Measurements from ENCODE around the gene YKT6.
"Not testable (repeated sequence)": the region's sequence is repeated elsewhere in the genome, so short reads cannot be mapped to it uniquely, and the experiment has no call there.

The YKT6 gene

DNA sequence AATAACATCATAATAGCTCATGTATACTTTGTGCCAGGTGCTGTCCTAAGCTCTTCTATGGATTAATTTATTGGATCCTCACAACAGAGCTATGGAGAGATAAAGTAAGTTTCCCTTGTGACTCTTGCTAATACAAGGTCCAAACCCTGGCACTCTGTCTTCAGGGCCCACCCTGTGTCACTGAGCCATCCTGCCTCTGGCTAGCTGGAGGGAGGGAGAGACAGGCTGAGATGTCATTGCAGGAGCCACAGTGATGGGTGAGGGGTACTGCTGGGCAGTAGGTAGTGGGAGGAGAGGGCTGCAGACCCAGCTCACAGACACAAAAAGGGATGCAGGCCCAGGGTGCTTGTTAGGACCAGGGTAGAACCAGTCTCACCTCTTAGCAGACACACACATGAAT, 28.4 kb upstream of the YKT6 start:
- DNase-seq (ENCODE audit: low read depth) = no peak

GRCh38 chr7:44172803-44173424, 27.9 kb upstream of the YKT6 start:
- DNase-seq (ENCODE audit: low read depth) = no peak

- DNase-seq (ENCODE audit: low read depth) = no peak
These were observed 26.7 kb upstream of the YKT6 start for GRCh38 chr7:44173911-44174693.

DNA sequence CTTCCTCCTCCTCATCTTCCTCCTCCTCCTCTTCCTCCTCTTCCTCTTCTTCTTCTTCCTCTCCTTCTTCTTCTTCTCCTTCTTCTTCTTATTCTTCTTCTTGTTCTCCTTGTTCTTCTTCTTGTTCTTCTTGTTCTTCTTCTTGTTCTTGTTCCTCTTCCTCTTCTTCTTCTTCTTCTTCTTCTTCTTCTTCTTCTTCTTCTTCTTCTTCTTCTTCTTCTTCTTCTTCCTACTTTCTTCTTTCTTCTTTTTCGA, 26.2 kb upstream of the YKT6 start:
- not testable (repeated sequence) for DNase-seq (ENCODE audit: low read depth)

GRCh38 chr7:44175730-44176129, 25.0 kb upstream of the YKT6 start:
- DNase-seq (ENCODE audit: low read depth) = no peak

DNA sequence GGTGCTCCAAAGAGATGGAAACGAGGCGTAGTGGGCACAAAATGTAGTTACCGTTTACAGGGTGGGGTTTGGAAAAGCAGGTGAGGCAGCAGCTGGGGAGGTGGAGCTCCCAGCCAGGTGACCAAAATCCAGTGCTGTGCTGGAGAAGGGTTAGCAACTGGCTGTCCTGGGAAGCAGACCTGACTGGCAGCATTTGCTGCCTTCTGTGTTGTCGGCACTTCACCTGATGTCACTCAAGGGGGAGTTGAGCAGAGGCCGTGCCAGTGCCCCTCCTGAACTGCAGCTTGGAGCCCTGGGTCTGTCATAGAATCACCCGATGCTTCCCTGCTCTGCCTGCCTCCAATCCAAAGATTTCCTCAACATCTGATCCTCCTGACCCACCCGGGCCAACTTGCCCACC, 24.3 kb upstream of the YKT6 start:
- DNase-seq (ENCODE audit: low read depth) = no peak

- no peak for DNase-seq (ENCODE audit: low read depth)
These were observed 23.1 kb upstream of the YKT6 start for GRCh38 chr7:44177570-44178131.

- no peak for DNase-seq (ENCODE audit: low read depth)
These were observed 20.1 kb upstream of the YKT6 start for GRCh38 chr7:44180631-44181030.

- DNase-seq (ENCODE audit: low read depth) = no peak
These were observed 18.0 kb upstream of the YKT6 start for GRCh38 chr7:44182827-44183226.

GRCh38 chr7:44183386-44183785, 17.4 kb upstream of the YKT6 start:
- no peak for DNase-seq (ENCODE audit: low read depth)

GRCh38 chr7:44184206-44184872, 16.4 kb upstream of the YKT6 start:
- DNase-seq (ENCODE audit: low read depth) = no peak

DNA sequence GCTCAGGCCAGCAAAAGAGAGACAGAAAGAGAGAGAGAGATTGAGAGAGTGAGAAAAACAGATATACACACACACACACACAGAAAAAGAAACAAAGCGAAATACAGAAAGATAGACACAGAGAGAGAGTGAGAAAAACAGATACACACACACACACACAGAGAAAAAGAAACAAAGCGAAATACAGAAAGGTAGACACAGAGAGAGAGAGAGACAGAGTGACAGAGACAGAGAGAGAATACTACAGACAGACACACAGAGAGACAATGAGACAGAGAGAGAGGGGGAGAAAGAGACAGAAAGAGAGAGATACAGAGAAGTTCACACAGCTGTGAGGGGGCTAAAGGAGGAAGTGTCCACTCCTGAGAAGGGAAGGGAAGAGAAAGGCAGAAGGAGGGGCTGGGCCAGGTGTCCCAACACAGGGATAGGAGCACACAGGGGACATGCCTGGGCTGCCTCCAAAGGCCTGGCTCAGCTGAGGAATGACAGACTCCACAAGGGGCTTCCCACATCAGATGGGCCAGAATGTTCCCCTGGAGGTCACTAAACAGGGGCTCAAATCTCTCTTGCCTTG, 15.8 kb upstream of the YKT6 start:
- no peak for DNase-seq (ENCODE audit: low read depth)

GRCh38 chr7:44185729-44186128, 15.0 kb upstream of the YKT6 start:
- DNase-seq (ENCODE audit: low read depth) = no peak

- DNase-seq (ENCODE audit: low read depth) = no peak
These were observed 14.0 kb upstream of the YKT6 start for GRCh38 chr7:44186736-44187135.

- DNase-seq (ENCODE audit: low read depth) = no peak
These were observed 13.0 kb upstream of the YKT6 start for GRCh38 chr7:44187636-44188416.

- DNase-seq (ENCODE audit: low read depth) = no peak
These were observed 12.1 kb upstream of the YKT6 start for GRCh38 chr7:44188480-44189225.

- no peak for DNase-seq (ENCODE audit: low read depth)
These were observed 11.3 kb upstream of the YKT6 start, which contains the start of gene GCK for GRCh38 chr7:44189286-44189992. GCK (minus strand) TSS chr7:44189439; CDS start chr7:44188953, 486 bp downstream.

DNA sequence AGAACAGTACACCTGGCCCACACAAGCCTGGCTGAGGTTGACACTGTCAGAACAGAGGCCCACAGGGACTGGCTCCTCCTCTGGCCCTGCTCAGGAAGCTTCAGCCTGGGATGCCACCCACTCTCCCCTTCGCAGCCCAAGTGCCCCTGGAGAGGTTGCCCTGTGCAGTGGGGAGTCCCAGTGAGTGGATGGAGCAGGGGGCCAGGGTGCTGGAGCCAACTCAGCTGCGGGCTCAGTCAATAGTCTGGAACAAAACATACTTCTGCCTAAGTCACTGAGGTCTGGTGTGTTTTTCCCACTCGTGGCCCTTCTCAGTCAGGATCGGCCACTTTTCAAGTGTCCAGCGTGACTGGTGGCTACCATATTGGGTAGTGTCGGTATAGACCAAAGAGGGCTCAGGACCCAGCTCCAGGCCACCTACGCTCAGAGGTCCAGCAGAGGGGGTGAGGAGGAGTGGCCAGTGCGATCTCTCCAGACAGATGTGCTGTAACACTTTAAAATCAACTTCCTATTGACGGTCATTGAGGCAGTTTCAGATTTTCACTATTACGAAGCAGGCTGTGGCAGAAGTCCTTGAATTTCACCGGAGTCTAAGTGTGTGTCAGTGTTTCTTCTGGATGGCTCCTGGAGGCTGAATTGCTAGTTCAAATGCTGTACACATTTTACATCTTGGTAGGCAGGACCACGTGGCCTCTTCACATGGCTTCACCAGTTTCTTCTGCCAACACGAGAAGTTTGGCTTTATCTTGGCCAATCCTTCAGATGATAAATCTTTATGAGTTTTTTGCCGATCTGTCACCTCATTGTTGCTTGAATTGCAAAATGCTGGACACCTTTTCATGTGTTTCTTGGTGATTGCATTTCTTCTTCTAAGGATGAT, 10.5 kb upstream of the YKT6 start:
- DNase-seq (ENCODE audit: low read depth) = no peak

GRCh38 chr7:44191171-44191570, 9.6 kb upstream of the YKT6 start:
- no peak for DNase-seq (ENCODE audit: low read depth)
